ENCODE data around the gene CDH23.
A peak's percentile ranks its signal among the peaks of the same experiment; 100 is the strongest.

Gene CDH23

GRCh38 chr10:71770789-71771188 is 374.1 kb downstream of the CDH23 start:
- no peak overlapping the region for H3K4me3 ChIP-seq (ENCODE audit: low read depth, low read length)

DNA sequence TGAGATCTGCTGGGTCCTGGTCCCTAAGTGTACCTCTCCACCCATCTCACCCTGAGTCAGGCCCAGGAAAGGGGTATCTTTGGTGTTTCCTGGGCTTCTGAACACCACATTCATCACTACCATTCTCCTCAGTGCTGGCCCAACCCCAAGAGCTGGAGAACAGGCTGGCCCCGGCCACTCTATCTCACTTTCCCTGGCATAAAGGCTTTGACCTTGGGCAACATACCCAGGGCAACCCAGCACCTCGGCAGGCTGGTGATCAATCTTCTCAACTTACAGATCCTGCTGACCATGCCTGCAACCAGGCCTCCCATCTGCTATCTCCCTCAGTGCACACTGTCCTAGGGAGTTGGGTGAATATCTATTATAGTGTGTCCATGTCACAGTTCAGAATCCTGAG is 374.5 kb downstream of the CDH23 start:
- no peak overlapping the region for H3K4me3 ChIP-seq (ENCODE audit: low read depth, low read length)
- no peak for DNase-seq (ENCODE audit: low read depth)
- TF ChIP-seq, protein P1, sequence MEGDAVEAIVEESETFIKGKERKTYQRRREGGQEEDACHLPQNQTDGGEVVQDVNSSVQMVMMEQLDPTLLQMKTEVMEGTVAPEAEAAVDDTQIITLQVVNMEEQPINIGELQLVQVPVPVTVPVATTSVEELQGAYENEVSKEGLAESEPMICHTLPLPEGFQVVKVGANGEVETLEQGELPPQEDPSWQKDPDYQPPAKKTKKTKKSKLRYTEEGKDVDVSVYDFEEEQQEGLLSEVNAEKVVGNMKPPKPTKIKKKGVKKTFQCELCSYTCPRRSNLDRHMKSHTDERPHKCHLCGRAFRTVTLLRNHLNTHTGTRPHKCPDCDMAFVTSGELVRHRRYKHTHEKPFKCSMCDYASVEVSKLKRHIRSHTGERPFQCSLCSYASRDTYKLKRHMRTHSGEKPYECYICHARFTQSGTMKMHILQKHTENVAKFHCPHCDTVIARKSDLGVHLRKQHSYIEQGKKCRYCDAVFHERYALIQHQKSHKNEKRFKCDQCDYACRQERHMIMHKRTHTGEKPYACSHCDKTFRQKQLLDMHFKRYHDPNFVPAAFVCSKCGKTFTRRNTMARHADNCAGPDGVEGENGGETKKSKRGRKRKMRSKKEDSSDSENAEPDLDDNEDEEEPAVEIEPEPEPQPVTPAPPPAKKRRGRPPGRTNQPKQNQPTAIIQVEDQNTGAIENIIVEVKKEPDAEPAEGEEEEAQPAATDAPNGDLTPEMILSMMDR (IDR thresholded peaks at IDR 0.05; ENCODE audit: control insufficient read depth, extremely low read depth, insufficient read depth), result no peak

More at GRCh38 chr10:71770789-71771188, 374.1 kb downstream of the CDH23 start:
- no peak for DNase-seq (ENCODE audit: low read depth)
- TF ChIP-seq, protein P1 (IDR thresholded peaks at IDR 0.05; ENCODE audit: control insufficient read depth, extremely low read depth, insufficient read depth), result no peak

DNA sequence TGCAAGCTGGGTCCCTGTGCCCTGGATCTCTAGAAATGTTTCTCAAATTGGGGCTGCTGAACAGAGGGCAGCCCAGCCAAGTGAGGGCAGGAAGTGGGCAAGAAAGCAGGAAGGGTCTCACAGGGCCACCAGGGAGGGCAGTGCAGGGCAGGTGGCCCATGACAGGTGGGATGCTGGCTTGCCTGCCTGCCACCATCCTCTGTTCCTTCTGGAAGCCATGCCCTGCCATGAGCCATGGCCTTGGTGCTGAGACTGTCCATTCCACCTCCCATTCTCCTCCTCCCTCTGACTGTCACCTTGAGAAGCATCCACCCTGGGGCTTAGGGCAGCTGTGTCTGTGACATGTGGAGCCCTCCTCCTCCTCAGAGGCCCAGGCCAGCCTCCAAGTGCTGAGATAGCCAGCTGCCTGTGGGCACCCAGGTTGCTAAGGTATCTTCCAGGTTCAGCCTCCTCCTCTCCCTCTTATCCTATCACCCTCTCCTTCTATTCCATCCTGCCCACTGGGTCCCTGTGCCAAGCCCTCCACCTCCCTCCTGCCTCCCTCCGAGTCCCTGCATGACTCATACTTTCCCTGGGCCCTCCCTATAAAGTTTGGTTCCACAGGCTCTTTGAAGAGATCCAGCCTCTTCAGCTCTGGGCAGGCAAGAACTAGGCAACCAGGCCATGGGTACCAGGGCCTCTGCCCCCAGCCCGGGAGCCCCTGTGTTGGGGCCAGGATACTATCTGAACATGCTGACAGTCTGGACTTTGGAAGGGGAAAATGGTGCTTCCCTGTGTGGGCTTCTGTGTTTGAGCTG is 375.3 kb downstream of the CDH23 start:
- H3K4me3 ChIP-seq (ENCODE audit: low read depth, low read length), result no peak overlapping the region
- no peak for DNase-seq (ENCODE audit: low read depth)
- TF ChIP-seq, protein P1 (IDR thresholded peaks at IDR 0.05; ENCODE audit: control insufficient read depth, extremely low read depth, insufficient read depth), result no peak

DNA sequence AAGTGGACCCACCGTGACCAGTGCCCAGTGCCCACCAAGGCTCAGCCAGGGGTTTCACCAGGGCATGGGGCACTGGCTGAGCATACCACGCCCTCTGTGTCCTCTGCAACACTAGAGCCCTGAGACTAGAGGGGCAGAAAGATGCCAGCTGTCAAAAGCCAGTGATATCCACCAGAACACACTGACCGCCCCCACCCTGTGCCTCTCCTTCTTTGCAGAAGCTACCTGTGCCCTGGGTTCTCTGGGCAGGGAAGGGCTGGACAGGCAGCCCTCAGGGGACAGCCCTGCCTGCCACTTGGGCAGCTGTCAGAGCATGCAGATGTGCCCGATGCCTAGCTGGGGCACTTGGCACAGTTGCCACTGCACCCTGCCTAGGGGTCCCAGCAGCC is 376.1 kb downstream of the CDH23 start:
- H3K4me3 ChIP-seq (ENCODE audit: low read depth, low read length), result peak overlapping the region; percentile 40; the same call in 1 of the 2 replicates
- TF ChIP-seq, protein P1 (IDR thresholded peaks at IDR 0.05; ENCODE audit: control insufficient read depth, extremely low read depth, insufficient read depth), result no peak
- DNase-seq (ENCODE audit: low read depth), result no peak

- DNase-seq (ENCODE audit: low read depth), result peak; percentile 4
- peak within 1 kb of the TSS; percentile 40 for H3K4me3 ChIP-seq (ENCODE audit: low read depth, low read length)
- TF ChIP-seq, protein P1 (IDR thresholded peaks at IDR 0.05; ENCODE audit: control insufficient read depth, extremely low read depth, insufficient read depth), result peak; percentile 52
Measured at GRCh38 chr10:71773221-71773971, 376.7 kb downstream of the CDH23 start, which contains the start of gene VSIR. Gene VSIR, minus strand, starts transcription at chr10:71773520. Its CDS starts 81 bp downstream, at chr10:71773439.

DNA sequence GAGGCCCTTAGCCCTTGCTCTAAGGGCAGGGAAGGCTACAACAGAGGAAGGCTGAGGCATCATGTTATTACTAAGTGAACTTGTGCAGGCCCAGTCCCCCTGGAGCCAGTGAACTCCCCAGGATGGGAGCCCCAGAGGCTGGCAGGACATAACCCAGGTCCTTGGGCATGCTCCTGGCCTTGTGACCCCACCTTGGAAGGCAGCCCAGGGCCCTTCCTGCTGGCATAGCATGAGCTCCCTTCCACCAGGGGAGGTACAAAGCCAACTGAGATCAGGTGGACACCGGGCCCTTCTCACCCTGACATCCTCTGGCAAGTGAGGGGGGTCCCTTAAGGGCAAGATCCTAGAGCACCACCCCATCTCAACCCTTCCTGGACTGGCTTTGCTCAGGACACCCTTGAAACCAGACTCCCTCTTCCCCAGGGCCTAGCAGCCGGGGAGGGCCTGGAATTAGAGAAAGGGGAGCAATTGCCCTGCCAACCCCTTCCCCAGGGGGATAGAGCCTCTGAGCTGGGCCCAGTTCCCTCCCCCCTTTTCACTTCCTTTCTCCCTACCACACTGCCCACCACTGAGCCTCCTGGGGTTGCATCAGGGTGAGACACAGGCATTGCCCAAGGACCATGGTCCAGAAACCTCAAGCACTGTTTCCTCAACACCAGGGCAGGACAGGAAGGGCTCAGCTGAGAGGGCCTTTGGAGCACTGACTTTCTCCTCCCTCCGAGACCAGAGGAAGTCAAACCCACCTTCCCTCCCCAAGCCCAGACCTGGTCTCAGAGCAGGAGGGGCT is 378.4 kb downstream of the CDH23 start:
- no peak overlapping the region for H3K4me3 ChIP-seq (ENCODE audit: low read depth, low read length)
- TF ChIP-seq, protein P1 (IDR thresholded peaks at IDR 0.05; ENCODE audit: control insufficient read depth, extremely low read depth, insufficient read depth), result no peak
- no peak for DNase-seq (ENCODE audit: low read depth)
